ENCODE results near the gene AQP4. TPM values are rescaled to one million over a fixed set of nuclear protein-coding genes. Genes with fewer than 3 reads are reported as not detected.

The AQP4 gene
- total RNA-seq, 1 experiment from 2014 or later: 0.27 TPM

DNA sequence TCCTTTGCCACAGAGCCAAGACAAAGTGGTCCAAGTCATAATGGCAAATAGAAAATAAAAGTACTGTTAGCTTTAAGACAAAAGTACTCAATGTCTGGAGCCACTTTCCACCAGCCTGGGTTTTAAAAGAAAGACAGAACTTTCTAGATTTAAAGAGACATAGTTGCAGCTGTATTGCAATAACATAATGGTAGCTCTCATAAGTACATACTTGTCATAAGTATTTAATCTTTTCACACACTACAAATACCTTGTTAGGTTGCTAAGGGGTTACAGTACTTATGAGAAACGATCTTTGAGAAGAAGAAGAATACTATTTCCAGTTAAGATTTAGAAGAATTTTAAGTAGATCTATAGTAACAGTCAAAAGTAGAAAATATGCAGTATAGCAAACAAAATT lies 28.9 kb upstream of the AQP4 start:
- no peaks in the 10 kb centered on the region for H3K4me1 Mint-ChIP-seq (ENCODE audit: low read depth, unreplicated experiment)
- no peak overlapping the region for H3K4me3 Mint-ChIP-seq (ENCODE audit: unreplicated experiment)
- Histone ChIP-seq H3K4me1 (no peaks in the 10 kb centered on the region), H3K36me3 (ENCODE audit: control insufficient read depth, insufficient read depth, low read length) (no peaks in the 10 kb centered on the region), H3K27me3 (replicated peaks; ENCODE audit: control insufficient read depth, insufficient read depth, low read length) (no peaks in the 10 kb centered on the region), H3K4me3 (ENCODE audit: low read depth, low read length) (no peak overlapping the region), H3K9me3 (no peaks in the 10 kb centered on the region)
- POLR2A ChIA-PET: no interaction called here
- H3K27me3 Mint-ChIP-seq (ENCODE audit: insufficient read depth, unreplicated experiment): peaks cover under 1% of the 10 kb centered on the region
- TF ChIP-seq, protein P1, sequence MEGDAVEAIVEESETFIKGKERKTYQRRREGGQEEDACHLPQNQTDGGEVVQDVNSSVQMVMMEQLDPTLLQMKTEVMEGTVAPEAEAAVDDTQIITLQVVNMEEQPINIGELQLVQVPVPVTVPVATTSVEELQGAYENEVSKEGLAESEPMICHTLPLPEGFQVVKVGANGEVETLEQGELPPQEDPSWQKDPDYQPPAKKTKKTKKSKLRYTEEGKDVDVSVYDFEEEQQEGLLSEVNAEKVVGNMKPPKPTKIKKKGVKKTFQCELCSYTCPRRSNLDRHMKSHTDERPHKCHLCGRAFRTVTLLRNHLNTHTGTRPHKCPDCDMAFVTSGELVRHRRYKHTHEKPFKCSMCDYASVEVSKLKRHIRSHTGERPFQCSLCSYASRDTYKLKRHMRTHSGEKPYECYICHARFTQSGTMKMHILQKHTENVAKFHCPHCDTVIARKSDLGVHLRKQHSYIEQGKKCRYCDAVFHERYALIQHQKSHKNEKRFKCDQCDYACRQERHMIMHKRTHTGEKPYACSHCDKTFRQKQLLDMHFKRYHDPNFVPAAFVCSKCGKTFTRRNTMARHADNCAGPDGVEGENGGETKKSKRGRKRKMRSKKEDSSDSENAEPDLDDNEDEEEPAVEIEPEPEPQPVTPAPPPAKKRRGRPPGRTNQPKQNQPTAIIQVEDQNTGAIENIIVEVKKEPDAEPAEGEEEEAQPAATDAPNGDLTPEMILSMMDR (IDR thresholded peaks at IDR 0.05; ENCODE audit: insufficient read depth in 1 of 2, low read depth in 1 of 2, low read length in 1 of 2, severe bottlenecking in 1 of 2, unreplicated experiment in 1 of 2): no peak
- no peak for DNase-seq
- CTCF ChIA-PET: no interaction called here
- no peaks in the 10 kb centered on the region for H3K36me3 Mint-ChIP-seq (ENCODE audit: insufficient read depth, unreplicated experiment)
- BruUV-seq (replicated peaks): no TSS peak
- no peaks in the 10 kb centered on the region for H3K9me3 Mint-ChIP-seq (ENCODE audit: unreplicated experiment)
- H3K27ac Mint-ChIP-seq (ENCODE audit: unreplicated experiment): no peak overlapping the region
- intact Hi-C loops (cut with micrococcal nuclease; ENCODE audit: unreplicated experiment): loop anchor here (10.0 kb wide), 1 partner anchor 60 kb away; no protein-coding TSS in a partner anchor

DNA sequence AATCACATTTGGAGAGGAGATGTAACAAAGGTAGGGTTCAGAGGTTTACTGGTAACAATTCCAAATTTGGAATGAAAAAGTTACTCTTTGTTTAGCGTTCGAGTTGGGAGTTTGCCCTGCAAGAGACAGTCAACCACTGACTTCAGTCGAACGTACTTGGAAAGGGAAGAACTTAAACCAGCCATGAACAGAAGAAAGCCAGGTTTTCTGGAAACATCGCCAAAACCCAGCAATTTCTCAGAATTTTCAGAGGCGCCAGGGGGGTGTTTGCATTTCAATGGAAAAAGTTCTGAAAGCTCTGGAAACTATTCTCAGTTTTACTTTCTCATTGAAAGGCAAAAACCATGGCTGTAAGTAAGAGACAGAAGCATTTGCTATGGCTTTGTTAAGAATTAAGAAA lies 28.5 kb upstream of the AQP4 start:
- Histone ChIP-seq H3K27me3 (replicated peaks; ENCODE audit: control insufficient read depth, insufficient read depth, low read length) (no peaks in the 10 kb centered on the region), H3K9me3 (no peaks in the 10 kb centered on the region), H3K4me3 (ENCODE audit: low read depth, low read length) (no peak overlapping the region), H3K4me1 (no peaks in the 10 kb centered on the region), H3K36me3 (ENCODE audit: control insufficient read depth, insufficient read depth, low read length) (no peaks in the 10 kb centered on the region)
- H3K27ac Mint-ChIP-seq (ENCODE audit: unreplicated experiment): no peak overlapping the region
- TF ChIP-seq, protein P1 (IDR thresholded peaks at IDR 0.05; ENCODE audit: insufficient read depth in 1 of 2, low read depth in 1 of 2, low read length in 1 of 2, severe bottlenecking in 1 of 2, unreplicated experiment in 1 of 2): no peak
- no peaks in the 10 kb centered on the region for H3K36me3 Mint-ChIP-seq (ENCODE audit: insufficient read depth, unreplicated experiment)
- H3K4me3 Mint-ChIP-seq (ENCODE audit: unreplicated experiment): no peak overlapping the region
- H3K4me1 Mint-ChIP-seq (ENCODE audit: low read depth, unreplicated experiment): no peaks in the 10 kb centered on the region
- H3K9me3 Mint-ChIP-seq (ENCODE audit: unreplicated experiment): no peaks in the 10 kb centered on the region
- no TSS peak for BruUV-seq (replicated peaks)
- POLR2A ChIA-PET: no interaction called here
- CTCF ChIA-PET: no interaction called here
- no peak for DNase-seq
- peaks cover 3% of the 10 kb centered on the region for H3K27me3 Mint-ChIP-seq (ENCODE audit: insufficient read depth, unreplicated experiment)
- intact Hi-C loops (cut with micrococcal nuclease; ENCODE audit: unreplicated experiment): loop anchor here (10.0 kb wide), 1 partner anchor 59 kb away; no protein-coding TSS in a partner anchor

DNA sequence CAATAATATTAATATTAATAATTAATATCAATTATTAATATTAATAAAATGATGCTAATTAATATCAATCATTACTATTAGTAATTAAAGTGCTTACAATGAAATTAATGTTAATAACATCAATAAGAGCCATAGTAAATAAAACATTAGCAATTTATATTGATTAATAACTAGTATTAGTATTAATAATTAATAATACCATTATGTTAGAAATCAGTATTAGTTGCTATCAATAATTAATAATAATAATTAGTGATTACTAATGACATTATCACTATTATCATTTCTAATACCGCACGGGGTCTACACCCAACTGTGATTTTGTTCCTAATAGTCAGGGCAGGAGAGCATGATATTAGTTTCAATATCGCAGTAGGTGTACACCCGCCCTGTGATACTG lies 22.8 kb upstream of the AQP4 start:
- ChIA-PET POLR2A (no interaction called here), CTCF (no interaction called here)
- H3K9me3 Mint-ChIP-seq (ENCODE audit: unreplicated experiment): no peaks in the 10 kb centered on the region
- H3K36me3 Mint-ChIP-seq (ENCODE audit: insufficient read depth, unreplicated experiment): no peaks in the 10 kb centered on the region
- no peaks in the 10 kb centered on the region for H3K4me1 ChIP-seq
- H3K27me3 Mint-ChIP-seq (ENCODE audit: insufficient read depth, unreplicated experiment): peaks cover 3% of the 10 kb centered on the region
- no peak overlapping the region for H3K4me3 Mint-ChIP-seq (ENCODE audit: unreplicated experiment)
- BruUV-seq (replicated peaks): no TSS peak
- intact Hi-C loops (cut with micrococcal nuclease; ENCODE audit: unreplicated experiment): no loop called here
- no peak for DNase-seq
- H3K9me3 ChIP-seq: no peaks in the 10 kb centered on the region
- H3K36me3 ChIP-seq (ENCODE audit: control insufficient read depth, insufficient read depth, low read length): no peaks in the 10 kb centered on the region
- H3K27ac Mint-ChIP-seq (ENCODE audit: unreplicated experiment): no peak overlapping the region
- no peaks in the 10 kb centered on the region for H3K4me1 Mint-ChIP-seq (ENCODE audit: low read depth, unreplicated experiment)
- TF ChIP-seq, protein P1 (IDR thresholded peaks at IDR 0.05; ENCODE audit: insufficient read depth in 1 of 2, low read depth in 1 of 2, low read length in 1 of 2, severe bottlenecking in 1 of 2, unreplicated experiment in 1 of 2): no peak
- no peaks in the 10 kb centered on the region for H3K27me3 ChIP-seq (replicated peaks; ENCODE audit: control insufficient read depth, insufficient read depth, low read length)
- no peak overlapping the region for H3K4me3 ChIP-seq (ENCODE audit: low read depth, low read length)
